OCI-LY3 (cell line): Measurements from ENCODE around the gene MAPK8IP2.

Experiments
- H2AFZ ChIP-seq: fragments of 200-600, 300-600 bp; shearing (Covaris generic); 2 replicates; pipeline ENCODE4 v1.6.0; 2014; ENCODE audit warnings: antibody characterized with exemption, low read depth, low read length
- H3K27ac ChIP-seq: fragments of 200-600, 300-600 bp; sonication (generic); 2 replicates; pipeline ENCODE4 v1.5.1; 2014; ENCODE audit warnings: mild to moderate bottlenecking, low read length, moderate library complexity, mixed read lengths
- H3K27me3 ChIP-seq: fragments of 200-600, 300-600 bp; sonication (generic); 2 replicates; pipeline ENCODE4 v1.6.1; 2014; ENCODE audit warnings: low read depth, low read length, mixed read lengths
- H3K36me3 ChIP-seq: fragments of 200-600, 300-600 bp; sonication (generic); replicated peaks from 2 replicates; pipeline ENCODE3; 2014; ENCODE audit warnings: low read depth, low read length, mixed read lengths
- H3K4me1 ChIP-seq: fragments of 300-600, 200-600 bp; sonication (generic); 2 replicates; pipeline ENCODE4 v1.6.1; 2014; ENCODE audit warnings: low read length, mixed read lengths
- H3K4me2 ChIP-seq: fragments of 200-600, 300-600 bp; sonication (generic); 2 replicates; pipeline ENCODE4 v1.6.1; 2014; ENCODE audit warnings: low read length, mixed read lengths
- H3K4me3 ChIP-seq: fragments of 300-600, 200-600 bp; sonication (generic); 2 replicates; pipeline ENCODE4 v1.5.1; 2014; ENCODE audit warnings: antibody characterized with exemption, mild to moderate bottlenecking, low read length, moderate library complexity
- H3K79me2 ChIP-seq: fragments of 300-600, 200-600 bp; shearing (Covaris generic); 2 replicates; pipeline ENCODE4 v1.6.1; 2014; ENCODE audit warnings: mild to moderate bottlenecking, low read length, mixed read lengths
- H3K9ac ChIP-seq: fragments of 300-600, 200-600 bp; shearing (Covaris generic); 2 replicates; pipeline ENCODE4 v1.6.0; 2014; ENCODE audit warnings: mild to moderate bottlenecking, low read length, moderate library complexity
- H3K9me3 ChIP-seq: fragments of 200-600, 300-600 bp; shearing (Covaris generic); 2 replicates; pipeline ENCODE4 v1.6.1; 2014; ENCODE audit warnings: low read length, mixed read lengths; ENCODE audit not compliant: insufficient read depth
- H4K20me1 ChIP-seq: fragments of 200-600, 300-600 bp; sonication (generic); 2 replicates; pipeline ENCODE4 v1.6.1; 2016; ENCODE audit warnings: low read length, mixed read lengths; ENCODE audit not compliant: insufficient read depth
- EZH2phosphoT487 ChIP-seq: fragments of 200-600 bp; shearing (Covaris generic); IDR thresholded peaks from 2 replicates; pipeline ENCODE4 v1.6.1; 2018; ENCODE audit warnings: antibody characterized with exemption, mixed run types, low read depth
- TF ChIP-seq, protein P1 (sequence below): fragments of 200-600, 300-600 bp; sonication (generic); IDR thresholded peaks from 2 replicates; pipeline ENCODE4 v1.5.1; 2014; ENCODE audit warnings: antibody characterized with exemption, low read length, low read depth

The MAPK8IP2 gene

GRCh38 chr22:50585238-50585637 lies 15.4 kb upstream of the MAPK8IP2 start:
- H4K20me1 ChIP-seq: no peaks in the 10 kb centered on the region
- no peaks in the 10 kb centered on the region for H3K27me3 ChIP-seq
- no peak overlapping the region for H3K4me3 ChIP-seq
- no peak overlapping the region for H3K9ac ChIP-seq
- H3K36me3 ChIP-seq: no peaks in the 10 kb centered on the region
- H2AFZ ChIP-seq: no peak overlapping the region
- peaks cover 18% of the 10 kb centered on the region for H3K79me2 ChIP-seq
- H3K9me3 ChIP-seq: no peaks in the 10 kb centered on the region
- no peak for TF ChIP-seq EZH2phosphoT487
- TF ChIP-seq, protein P1, sequence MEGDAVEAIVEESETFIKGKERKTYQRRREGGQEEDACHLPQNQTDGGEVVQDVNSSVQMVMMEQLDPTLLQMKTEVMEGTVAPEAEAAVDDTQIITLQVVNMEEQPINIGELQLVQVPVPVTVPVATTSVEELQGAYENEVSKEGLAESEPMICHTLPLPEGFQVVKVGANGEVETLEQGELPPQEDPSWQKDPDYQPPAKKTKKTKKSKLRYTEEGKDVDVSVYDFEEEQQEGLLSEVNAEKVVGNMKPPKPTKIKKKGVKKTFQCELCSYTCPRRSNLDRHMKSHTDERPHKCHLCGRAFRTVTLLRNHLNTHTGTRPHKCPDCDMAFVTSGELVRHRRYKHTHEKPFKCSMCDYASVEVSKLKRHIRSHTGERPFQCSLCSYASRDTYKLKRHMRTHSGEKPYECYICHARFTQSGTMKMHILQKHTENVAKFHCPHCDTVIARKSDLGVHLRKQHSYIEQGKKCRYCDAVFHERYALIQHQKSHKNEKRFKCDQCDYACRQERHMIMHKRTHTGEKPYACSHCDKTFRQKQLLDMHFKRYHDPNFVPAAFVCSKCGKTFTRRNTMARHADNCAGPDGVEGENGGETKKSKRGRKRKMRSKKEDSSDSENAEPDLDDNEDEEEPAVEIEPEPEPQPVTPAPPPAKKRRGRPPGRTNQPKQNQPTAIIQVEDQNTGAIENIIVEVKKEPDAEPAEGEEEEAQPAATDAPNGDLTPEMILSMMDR: no peak
- no peak overlapping the region for H3K27ac ChIP-seq
- H3K4me1 ChIP-seq: peaks cover 11% of the 10 kb centered on the region
- H3K4me2 ChIP-seq: no peak overlapping the region

DNA sequence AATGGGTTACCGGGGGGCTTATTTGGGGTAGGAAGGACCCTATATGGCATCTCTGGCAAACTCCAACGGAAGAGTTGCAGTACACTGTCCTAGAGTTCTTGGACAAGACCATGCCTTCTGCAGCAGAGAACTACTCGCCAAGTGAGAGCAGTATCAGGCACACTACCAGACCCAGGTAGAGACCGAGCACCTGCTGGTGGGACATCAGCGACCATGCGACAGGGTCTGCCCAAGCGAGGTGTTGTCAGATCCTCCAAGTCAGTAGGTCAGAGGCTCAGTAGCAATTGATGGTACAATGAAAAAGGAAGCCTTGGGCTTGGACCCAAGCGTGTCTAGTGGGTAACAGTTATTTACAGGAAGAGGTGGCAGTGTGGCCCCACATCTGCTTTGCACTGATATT lies 14.8 kb upstream of the MAPK8IP2 start:
- no peak for TF ChIP-seq EZH2phosphoT487
- TF ChIP-seq, protein P1: no peak
- no peak overlapping the region for H3K27ac ChIP-seq
- H3K79me2 ChIP-seq: peaks cover 18% of the 10 kb centered on the region
- no peaks in the 10 kb centered on the region for H3K9me3 ChIP-seq
- H4K20me1 ChIP-seq: no peaks in the 10 kb centered on the region
- H3K4me3 ChIP-seq: no peak overlapping the region
- peaks cover 11% of the 10 kb centered on the region for H3K4me1 ChIP-seq
- H3K9ac ChIP-seq: no peak overlapping the region
- no peak overlapping the region for H2AFZ ChIP-seq
- no peaks in the 10 kb centered on the region for H3K27me3 ChIP-seq
- no peak overlapping the region for H3K4me2 ChIP-seq
- no peaks in the 10 kb centered on the region for H3K36me3 ChIP-seq

DNA sequence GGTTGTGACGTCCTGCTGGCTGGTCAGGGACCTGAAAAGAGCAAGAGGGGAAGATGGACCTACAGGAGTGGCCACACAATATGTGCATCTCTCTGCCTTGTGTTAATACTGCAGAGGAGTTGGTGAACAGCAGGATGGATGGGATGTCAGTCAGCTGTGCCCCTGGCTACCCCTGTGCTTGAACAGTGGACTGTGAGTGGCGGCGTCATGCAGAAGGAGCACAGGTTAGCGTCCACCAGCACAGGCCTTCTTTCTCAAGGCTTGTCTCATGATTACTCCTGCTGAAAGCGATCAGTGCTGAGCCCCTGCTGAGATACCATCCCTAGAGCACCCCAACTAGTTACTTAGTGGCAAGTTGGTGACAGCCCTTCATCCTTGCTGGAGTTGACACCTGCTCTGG lies 14.2 kb upstream of the MAPK8IP2 start:
- Histone ChIP-seq H3K27ac (no peak overlapping the region), H3K4me3 (no peak overlapping the region), H3K27me3 (no peaks in the 10 kb centered on the region), H2AFZ (no peak overlapping the region), H3K4me1 (peaks cover 8% of the 10 kb centered on the region), H4K20me1 (no peaks in the 10 kb centered on the region), H3K4me2 (no peak overlapping the region), H3K36me3 (no peaks in the 10 kb centered on the region), H3K79me2 (peaks cover 13% of the 10 kb centered on the region), H3K9ac (no peak overlapping the region), H3K9me3 (no peaks in the 10 kb centered on the region)
- TF ChIP-seq, protein P1: no peak
- no peak for TF ChIP-seq EZH2phosphoT487

- Histone ChIP-seq H3K4me3 (no peak overlapping the region), H3K27ac (no peak overlapping the region), H3K36me3 (no peaks in the 10 kb centered on the region), H3K79me2 (peaks cover 5% of the 10 kb centered on the region; the same call in 1 of the 2 replicates), H3K9me3 (no peaks in the 10 kb centered on the region), H3K4me1 (peaks cover 4% of the 10 kb centered on the region; the same call in 1 of the 2 replicates), H4K20me1 (no peaks in the 10 kb centered on the region), H3K4me2 (no peak overlapping the region), H3K27me3 (no peaks in the 10 kb centered on the region), H3K9ac (no peak overlapping the region), H2AFZ (no peak overlapping the region)
- TF ChIP-seq EZH2phosphoT487: no peak
- TF ChIP-seq, protein P1: no peak
Observed at GRCh38 chr22:50587407-50587806, 13.2 kb upstream of the MAPK8IP2 start.
